GM12878 (cell line): ENCODE data around the gene EXOSC1. TPM values are rescaled to one million over a fixed set of nuclear protein-coding genes. Genes with fewer than 3 reads are reported as not detected.

Experiments
- ATAC-seq: fragments of 200-7000 bp; cut with Tn5 transposase; 3 replicates; pipeline ENCODE4 v1.9.1; 2020; ENCODE audit warnings: mild to moderate bottlenecking, moderate library complexity
- BruUV-seq: library from RNA; stranded (reverse); fragments of 400-500 nt; replicated peaks from 2 replicates; lab custom pipeline; 2021; lab: Mats Ljungman, UMichigan
- CTCF ChIA-PET: fragments of 300-600 bp; sonication (Branson Sonifier 250); formaldehyde crosslinking; extraction: SDS; loops from one replicate; lab custom pipeline; 2021; ENCODE audit warnings: inconsistent platforms; lab: Yijun Ruan, JAX
- POLR2A ChIA-PET: fragments of 350-600 bp; formaldehyde crosslinking; extraction: SDS; loops from one replicate; lab custom pipeline; 2021; ENCODE audit warnings: inconsistent platforms; lab: Charles Lee
- RAD21 ChIA-PET: fragments of 300-600 bp; sonication (Branson Sonifier 250); formaldehyde crosslinking; loops from one replicate; lab custom pipeline; 2023; ENCODE audit warnings: antibody characterized with exemption; ENCODE audit not compliant: unreplicated experiment; lab: Charles Lee
- SMC1A ChIA-PET: fragments of 300-600 bp; sonication (Branson Sonifier 250); formaldehyde crosslinking; loops from one replicate; lab custom pipeline; 2023; ENCODE audit not compliant: unreplicated experiment, uncharacterized antibody; lab: Charles Lee
- DNase-seq: peaks from one replicate; pipeline ENCODE4 v3.0.0-alpha.2; 2011; ENCODE audit warnings: low read depth, low spot score
- FAIRE-seq: peaks from 3 replicates; lab custom pipeline; 2011; peaks lifted over from hg19 to GRCh38; lab: Jason Lieb, UNC
- H2AFZ ChIP-seq: 2 replicates; pipeline ENCODE4 v1.6.0; 2011; ENCODE audit warnings: low read depth, low read length, control low read depth; ENCODE audit not compliant: control insufficient read depth
- H3K27ac ChIP-seq: 2 replicates; pipeline ENCODE4 v1.5.1; 2011; ENCODE audit warnings: control low read depth; ENCODE audit not compliant: control insufficient read depth, insufficient read depth
- H3K27me3 ChIP-seq, 2 experiments: replicated peaks in 1 of 2; 2 replicates each; pipeline versions ENCODE4 v1.6.0 to v1.6.1; 2011; ENCODE audit warnings: low read length in 1 of 2; ENCODE audit not compliant: control insufficient read depth in 2 of 2, insufficient read depth in 2 of 2
- H3K36me3 ChIP-seq, 2 experiments: 2 replicates each; pipeline ENCODE4 v1.5.1; 2011; ENCODE audit warnings: low read length in 1 of 2; ENCODE audit not compliant: control insufficient read depth in 2 of 2, insufficient read depth in 2 of 2
- H3K4me1 ChIP-seq: 2 replicates; pipeline ENCODE4 v1.6.1; 2011; ENCODE audit warnings: mild to moderate bottlenecking, low read length, moderate library complexity, mixed read lengths; ENCODE audit not compliant: control insufficient read depth, insufficient read depth
- H3K4me2 ChIP-seq: 2 replicates; pipeline ENCODE4 v1.6.0; 2011; ENCODE audit warnings: control low read depth; ENCODE audit not compliant: control insufficient read depth, insufficient read depth
- H3K4me3 ChIP-seq: fragments of 200-600 bp; sonication (generic); 2 replicates; pipeline ENCODE4 v1.5.1; 2016
- H3K79me2 ChIP-seq: 2 replicates; pipeline ENCODE4 v1.6.0; 2011; ENCODE audit warnings: low read length; ENCODE audit not compliant: control insufficient read depth, insufficient read depth
- H3K9ac ChIP-seq: 2 replicates; pipeline ENCODE4 v1.8.0; 2011; ENCODE audit warnings: low read length, control low read depth, mixed read lengths; ENCODE audit not compliant: control insufficient read depth, insufficient read depth
- H3K9me3 ChIP-seq: replicated peaks from 3 replicates; pipeline ENCODE4 v1.5.1; 2011; ENCODE audit warnings: mild to moderate bottlenecking, low read length; ENCODE audit not compliant: control insufficient read depth, insufficient read depth
- H4K20me1 ChIP-seq: 2 replicates; pipeline ENCODE4 v1.6.0; 2011; ENCODE audit not compliant: control insufficient read depth, insufficient read depth
- CHD1 ChIP-seq: IDR thresholded peaks from 2 replicates; pipeline ENCODE4 v1.6.1; 2012; ENCODE audit warnings: low read depth, low read length, improper control_type of control experiment
- CHD4 ChIP-seq: fragments of 200-600 bp; sonication (generic); IDR thresholded peaks from 2 replicates; pipeline ENCODE4 v1.6.1; 2016; ENCODE audit warnings: mild to moderate bottlenecking
- EP300 ChIP-seq, 2 experiments: fragments of 150-350 bp in 1 of 2; IDR thresholded peaks; 2 replicates each; pipeline ENCODE4 v1.6.1; 2011 to 2012; ENCODE audit warnings: low read depth in 2 of 2, low read length in 2 of 2, borderline replicate concordance in 1 of 2, improper control_type of control experiment in 1 of 2, inconsistent platforms in 1 of 2; ENCODE audit not compliant: control insufficient read depth in 1 of 2
- HSF1 ChIP-seq: fragments of 150-350 bp; IDR thresholded peaks from 2 replicates; pipeline ENCODE4 v1.6.1; 2014; ENCODE audit warnings: mild to moderate bottlenecking, low read depth, low read length
- KAT2A ChIP-seq: conservative IDR thresholded peaks from 2 replicates; pipeline ENCODE4 v1.6.1; 2011; ENCODE audit warnings: low read depth, low read length; ENCODE audit not compliant: control insufficient read depth
- MEF2B ChIP-seq: fragments of 450-650 bp; IDR thresholded peaks from 2 replicates; pipeline ENCODE4 v1.6.1; 2018; ENCODE audit warnings: mild to moderate bottlenecking, moderate library complexity; ENCODE audit not compliant: partially characterized antibody, poor library complexity, severe bottlenecking
- MYC ChIP-seq: IDR thresholded peaks from 2 replicates; pipeline ENCODE4 v1.6.1; 2011; ENCODE audit warnings: mild to moderate bottlenecking, low read length, moderate library complexity, inconsistent platforms; ENCODE audit not compliant: insufficient read depth, insufficient replicate concordance, insufficient read length, severe bottlenecking
- POLR2A ChIP-seq: IDR thresholded peaks from 2 replicates; pipeline ENCODE4 v1.6.1; 2011; ENCODE audit warnings: low read depth, mild to moderate bottlenecking, low read length
- RFX5 ChIP-seq: IDR thresholded peaks from 2 replicates; pipeline ENCODE4 v1.6.1; 2011; ENCODE audit warnings: low read depth, low read length, improper control_type of control experiment
- SIX5 ChIP-seq: IDR thresholded peaks from 2 replicates; pipeline ENCODE4 v1.6.1; 2011; ENCODE audit warnings: mild to moderate bottlenecking, low read depth, low read length, moderate library complexity; ENCODE audit not compliant: severe bottlenecking
- STAT3 ChIP-seq: IDR thresholded peaks from 2 replicates; pipeline ENCODE4 v1.6.1; 2011; ENCODE audit warnings: low read depth, low read length, improper control_type of control experiment
- SUPT20H ChIP-seq: IDR thresholded peaks from 2 replicates; pipeline ENCODE4 v1.6.1; 2011; ENCODE audit warnings: low read depth, mild to moderate bottlenecking, low read length, moderate library complexity, borderline replicate concordance; ENCODE audit not compliant: control insufficient read depth
- SUZ12 ChIP-seq: fragments of 200-600 bp; sonication (generic); IDR thresholded peaks from one replicate; pipeline ENCODE4 v1.6.1; 2018; ENCODE audit warnings: antibody characterized with exemption, mild to moderate bottlenecking; ENCODE audit not compliant: unreplicated experiment
- ZBED1 ChIP-seq: IDR thresholded peaks from 2 replicates; pipeline ENCODE4 v1.6.1; 2016; ENCODE audit warnings: borderline replicate concordance
- WGBS: methylation state at CpG from one replicate; pipeline ENCODE4 v1.1.6; 2016; ENCODE audit warnings: low lambda C conversion rate; ENCODE audit not compliant: insufficient replicate concordance, insufficient coverage; ENCODE audit errors: missing lambda C conversion rate; 5-methylcytosine and 5-hydroxymethylcytosine counted together
- in situ Hi-C: fragments of 300-500 bp; cut with MboI; formaldehyde crosslinking; loops from 9 replicates; pipeline ENCODE4 v1.14.3; 2018; ENCODE audit warnings: mixed read lengths
- intact Hi-C: fragments of 100-400 bp; cut with micrococcal nuclease; formaldehyde crosslinking; loops from one replicate; pipeline ENCODE4 v1.14.2; 2022; ENCODE audit not compliant: unreplicated experiment
- polyA plus RNA-seq, 11 experiments: library from polyadenylated mRNA; depleted of rRNA in 4 of 11; unstranded in 6 of 11; stranded (reverse) in 5 of 11; fragments of >200 nt; fragmentation: Nextera tagmentation in 4 of 11; fragmentation: Illumina TruSeq in 1 of 11; extraction: Ambion mirVana in 4 of 11; extraction: Trizol in 1 of 11; gene quantifications; 1 replicate in 1 of 11; 2 replicates in 10 of 11; pipeline versions ENCODE4 v1.2.1 to v1.2.3, GENCODE V29; 2011 to 2016; ENCODE audit warnings: inconsistent platforms in 2 of 11, missing spikeins in 2 of 11, low read depth in 1 of 11
- total RNA-seq, 4 experiments: library from RNA; depleted of rRNA in 3 of 4; stranded (reverse); fragments of >200 nt in 3 of 4; fragmentation: Illumina TruSeq in 1 of 4; extraction: Trizol in 1 of 4; gene quantifications; 2 replicates each; pipeline versions ENCODE4 v1.2.1 to v1.2.3, GENCODE V29; 2013 to 2021

EXOSC1 gene
- total and polyA plus RNA-seq, 10 of the 15 experiments (the other 5 are each of a cell fraction or from before 2014, with no cell fraction given), result 43.4 to 121 (median 75.1) TPM

- intact Hi-C loops (no loop called here), in situ Hi-C loops (no loop called here)
- no peak overlapping the region for H3K4me3 ChIP-seq
- H4K20me1 ChIP-seq, result no peaks in the 10 kb centered on the region
- no peaks in the 10 kb centered on the region for H3K79me2 ChIP-seq
- RAD21 ChIA-PET, result no interaction called here
- BruUV-seq, result no TSS peak
- H3K36me3 ChIP-seq, result peaks cover 19 to 35% of the 10 kb centered on the region in 2 experiments
- no peaks in the 10 kb centered on the region for H3K4me1 ChIP-seq
- no peaks in the 10 kb centered on the region for H3K27me3 ChIP-seq
- POLR2A ChIA-PET, result interaction anchor here (0.6 kb wide), 1 partner anchor 19 kb away, joined by 3 read pairs; no protein-coding TSS in a partner anchor
- SMC1A ChIA-PET, result interaction anchor here (1.3 kb wide), 1 partner anchor 144 kb away, joined by 3 read pairs; no protein-coding TSS in a partner anchor
- DNase-seq (peak; percentile 7), FAIRE-seq (no peak), ATAC-seq (peak; percentile 47; the same call in 2 of the 3 replicates)
- CTCF ChIA-PET, result interaction anchor here (0.6 to 5.7 kb wide), 4 partner anchors 11 to 701 kb away, joined by 3 to 34 read pairs (median 10); no protein-coding TSS in a partner anchor
- H3K27ac ChIP-seq, result no peak overlapping the region
- no peak overlapping the region for H3K9ac ChIP-seq
- WGBS, result 86% methylated on average over 3 of the region's 3 CpGs
- no peak overlapping the region for H3K4me2 ChIP-seq
- no peak for TF ChIP-seq SUPT20H
- no peak for TF ChIP-seq KAT2A
- TF ChIP-seq EP300 (IDR thresholded peaks at IDR 0.05; ENCODE audit: borderline replicate concordance in 1 of 2, control insufficient read depth in 1 of 2, low read depth in 2 of 2, low read length in 2 of 2), result no peak
- TF ChIP-seq POLR2A, result 0 out of 2 replicates have a peak, but pooled peaks have one; percentile 16
- no peak overlapping the region for H2AFZ ChIP-seq
- no peaks in the 10 kb centered on the region for H3K9me3 ChIP-seq
Observed at GRCh38 chr10:97468162-97468561, 22.4 kb upstream of the EXOSC1 start.

GRCh38 chr10:97466755-97467154 is 20.9 kb upstream of the EXOSC1 start:
- ATAC-seq (no peak), DNase-seq (no peak), FAIRE-seq (no peak)
- ChIA-PET CTCF (interaction anchor here (0.7 to 5.7 kb wide), 7 partner anchors 10 to 106 kb away, joined by 3 to 34 read pairs (median 5); partner anchors contain the start of gene ANKRD2), RAD21 (interaction anchor here (0.9 kb wide), 1 partner anchor 87 kb away, joined by 3 read pairs; no protein-coding TSS in a partner anchor), POLR2A (no interaction called here), SMC1A (interaction anchor here (0.6 to 1.3 kb wide), 2 partner anchors 100 to 145 kb away, joined by 3 read pairs; no protein-coding TSS in a partner anchor)
- no peaks in the 10 kb centered on the region for H3K9me3 ChIP-seq
- H3K4me2 ChIP-seq, result no peak overlapping the region
- H2AFZ ChIP-seq, result no peak overlapping the region
- peaks cover 26 to 45% of the 10 kb centered on the region in 2 experiments for H3K36me3 ChIP-seq
- intact Hi-C loops (no loop called here), in situ Hi-C loops (no loop called here)
- no peak overlapping the region for H3K27ac ChIP-seq
- no peaks in the 10 kb centered on the region for H4K20me1 ChIP-seq
- 98% methylated on average over 4 of the region's 4 CpGs for WGBS
- H3K27me3 ChIP-seq, result no peaks in the 10 kb centered on the region
- no peak overlapping the region for H3K9ac ChIP-seq
- H3K79me2 ChIP-seq, result no peaks in the 10 kb centered on the region
- no peaks in the 10 kb centered on the region for H3K4me1 ChIP-seq
- no peak overlapping the region for H3K4me3 ChIP-seq
- BruUV-seq, result no TSS peak
- TF ChIP-seq CHD1 (no peak), STAT3 (no peak), RFX5 (no peak), ZBED1 (no peak), SUZ12 (no peak), CHD4 (no peak), HSF1 (no peak), MYC (no peak), MEF2B (no peak), SIX5 (no peak)
